Non-pigmented ciliary epithelial cell (primary cell): ENCODE results near the gene PRR5L.

Experiments used
- DNase-seq: peaks from one replicate; pipeline ENCODE4 v3.0.0-alpha.2; 2010; ENCODE audit warnings: low read depth

Gene PRR5L

GRCh38 chr11:36360318-36360717, 64.2 kb downstream of the PRR5L start:
- DNase-seq: no peak

- no peak for DNase-seq
Measured at GRCh38 chr11:36360826-36361415, 64.8 kb downstream of the PRR5L start.

- DNase-seq: no peak
Measured at GRCh38 chr11:36361472-36361871, 65.4 kb downstream of the PRR5L start.

- DNase-seq: peak; percentile 91
Measured at GRCh38 chr11:36361901-36362391, 65.9 kb downstream of the PRR5L start.

GRCh38 chr11:36362902-36363301, 66.8 kb downstream of the PRR5L start:
- DNase-seq: no peak

- DNase-seq: no peak
Measured at GRCh38 chr11:36363361-36364268, 67.5 kb downstream of the PRR5L start.

GRCh38 chr11:36364551-36365325, 68.7 kb downstream of the PRR5L start:
- no peak for DNase-seq

GRCh38 chr11:36365907-36366306, 69.8 kb downstream of the PRR5L start:
- DNase-seq: no peak

GRCh38 chr11:36367806-36368680, 72.0 kb downstream of the PRR5L start:
- no peak for DNase-seq

GRCh38 chr11:36371181-36371580, 75.1 kb downstream of the PRR5L start:
- DNase-seq: no peak

GRCh38 chr11:36371590-36371989, 75.5 kb downstream of the PRR5L start:
- DNase-seq: no peak

- DNase-seq: no peak
Measured at GRCh38 chr11:36372101-36372771, 76.1 kb downstream of the PRR5L start.

- DNase-seq: no peak
Measured at GRCh38 chr11:36373016-36374010, 77.2 kb downstream of the PRR5L start.

GRCh38 chr11:36374726-36375125, 78.6 kb downstream of the PRR5L start:
- DNase-seq: no peak

- DNase-seq: no peak
Measured at GRCh38 chr11:36375353-36376008, 79.4 kb downstream of the PRR5L start.

- no peak for DNase-seq
Measured at GRCh38 chr11:36376009-36376887, 80.2 kb downstream of the PRR5L start.

- no peak for DNase-seq
Measured at GRCh38 chr11:36376888-36377758, 81.0 kb downstream of the PRR5L start.
